Measurements from ENCODE around the gene SLC51B.
"Not testable (repeated sequence)": the region's sequence is repeated elsewhere in the genome, so short reads cannot be mapped to it uniquely, and the experiment has no call there.

SLC51B gene

DNA sequence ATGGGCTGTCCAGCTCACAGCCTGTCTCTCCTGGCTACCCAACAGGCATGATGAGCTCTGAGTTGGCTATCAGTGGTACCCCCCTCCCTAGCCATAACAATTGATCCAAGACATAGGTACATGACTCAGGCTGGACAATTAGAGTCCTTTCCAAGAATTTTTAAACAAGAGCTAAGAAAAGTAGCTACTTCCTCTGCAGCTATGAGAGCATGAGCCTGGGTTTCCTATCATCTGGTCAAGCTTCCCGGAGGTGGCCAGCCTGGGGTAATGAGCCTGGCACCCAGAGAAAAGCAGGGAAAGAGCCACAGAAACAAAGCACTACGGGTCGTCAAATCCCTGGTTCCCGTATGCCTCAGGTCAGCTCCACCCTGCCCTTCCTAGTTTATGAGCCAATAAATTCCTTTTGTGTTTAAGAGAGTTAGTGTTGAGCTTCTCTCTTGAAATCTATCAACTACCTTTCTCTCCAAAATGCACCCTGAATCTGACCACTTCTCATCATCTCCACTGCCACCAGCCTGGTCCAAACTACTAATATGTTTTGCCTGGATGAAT is 2.3 kb upstream of the SLC51B start:
- DNase-seq = no peak

DNA sequence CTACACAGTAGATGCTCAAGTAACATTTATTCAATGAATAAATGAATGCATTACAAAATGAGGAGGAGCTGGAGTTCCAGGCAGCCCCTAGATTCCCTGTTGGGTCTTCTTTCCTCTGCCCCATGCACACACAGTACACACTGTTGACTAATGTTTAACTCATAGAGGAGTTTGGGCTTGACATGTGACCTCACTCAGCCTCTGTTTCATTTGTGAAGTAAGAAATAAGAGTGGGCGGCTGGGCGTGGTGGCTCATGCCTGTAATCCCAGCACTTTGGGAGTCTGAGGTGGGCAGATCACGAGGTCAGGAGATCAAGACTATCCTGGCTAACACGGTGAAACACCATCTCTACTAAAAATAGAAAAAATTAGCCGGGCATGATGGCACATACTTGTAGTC is 969 bp upstream of the SLC51B start:
- not testable (repeated sequence) for DNase-seq

DNA sequence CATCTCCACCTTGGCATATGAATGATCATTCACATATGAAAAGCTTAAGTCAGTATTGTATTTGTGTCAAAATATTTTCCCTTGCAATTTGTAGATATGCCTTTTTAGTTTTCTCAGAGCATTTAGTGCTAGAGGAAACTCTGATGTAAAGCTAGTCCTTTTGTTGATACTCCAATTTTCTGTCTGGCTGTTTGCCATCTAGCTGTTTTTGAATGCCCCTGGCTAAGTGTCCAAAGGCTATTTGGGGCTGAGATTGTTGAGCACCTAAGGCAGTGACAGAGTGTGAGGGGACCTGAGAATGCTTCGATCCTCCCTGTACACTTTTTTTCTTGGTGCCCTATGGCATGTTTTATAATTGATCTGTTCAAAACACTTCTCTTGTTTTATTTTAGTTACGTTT is 3.1 kb downstream of the SLC51B start:
- DNase-seq = no peak

DNA sequence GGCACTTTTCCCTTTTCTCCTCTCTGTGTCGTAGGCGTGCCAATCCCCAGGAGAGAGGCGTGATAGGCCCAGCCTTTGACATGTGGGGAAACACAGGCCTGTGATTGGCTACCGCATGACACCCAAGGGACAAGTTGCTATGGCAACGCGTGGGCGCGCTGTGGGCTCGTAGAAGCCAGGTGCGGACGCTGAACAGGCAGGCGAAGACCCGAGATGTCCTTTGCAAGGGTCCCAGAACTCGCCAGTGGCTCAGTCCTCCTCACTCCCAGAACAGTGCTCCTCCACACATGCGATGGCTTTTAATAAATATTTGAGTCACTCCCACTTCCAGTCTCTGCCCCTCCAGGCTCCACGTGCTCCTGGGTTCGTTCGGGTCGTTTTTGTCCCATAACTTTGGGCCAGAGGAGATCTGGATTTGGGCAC is 4.2 kb downstream of the SLC51B start:
- peak; percentile 57 to 72 for DNase-seq

DNA sequence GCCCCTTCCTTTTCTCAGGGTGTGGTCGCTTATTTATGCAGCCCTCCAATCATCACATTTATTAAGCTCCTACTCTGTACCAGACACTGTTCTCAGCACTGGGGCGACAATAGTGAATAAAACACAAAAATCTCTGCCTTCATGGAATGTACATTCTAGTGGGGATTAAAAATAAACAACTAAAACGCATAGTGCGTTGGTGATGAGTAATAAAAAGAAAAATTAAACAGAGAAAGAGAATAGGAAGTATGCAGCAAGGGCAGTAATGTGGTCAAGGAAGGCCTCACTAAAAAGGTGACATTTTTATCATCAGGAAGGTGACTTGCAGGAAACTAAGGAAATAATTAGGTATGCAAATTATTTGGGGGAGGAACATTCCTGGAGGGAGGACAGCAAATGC is 5.1 kb downstream of the SLC51B start:
- no peak for DNase-seq

DNA sequence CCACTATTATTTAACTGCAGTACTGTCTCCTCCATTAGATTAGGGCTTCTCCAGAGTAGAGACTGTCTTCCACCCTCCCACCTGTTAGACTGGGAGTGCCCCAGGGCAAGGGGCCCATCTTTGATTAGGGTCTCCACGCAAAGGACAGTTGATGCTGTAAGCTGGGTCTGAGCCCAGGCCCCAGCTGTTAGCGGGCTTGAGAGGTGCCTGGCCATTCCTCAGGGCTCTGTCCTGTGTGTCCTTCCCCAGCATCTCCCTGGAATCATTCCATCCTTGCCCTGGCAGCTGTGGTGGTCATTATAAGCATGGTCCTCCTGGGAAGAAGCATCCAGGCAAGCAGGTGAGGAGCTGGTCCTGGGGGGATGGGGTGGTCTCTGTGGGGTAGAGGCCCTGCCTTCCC is 6.1 kb downstream of the SLC51B start:
- DNase-seq = no peak

DNA sequence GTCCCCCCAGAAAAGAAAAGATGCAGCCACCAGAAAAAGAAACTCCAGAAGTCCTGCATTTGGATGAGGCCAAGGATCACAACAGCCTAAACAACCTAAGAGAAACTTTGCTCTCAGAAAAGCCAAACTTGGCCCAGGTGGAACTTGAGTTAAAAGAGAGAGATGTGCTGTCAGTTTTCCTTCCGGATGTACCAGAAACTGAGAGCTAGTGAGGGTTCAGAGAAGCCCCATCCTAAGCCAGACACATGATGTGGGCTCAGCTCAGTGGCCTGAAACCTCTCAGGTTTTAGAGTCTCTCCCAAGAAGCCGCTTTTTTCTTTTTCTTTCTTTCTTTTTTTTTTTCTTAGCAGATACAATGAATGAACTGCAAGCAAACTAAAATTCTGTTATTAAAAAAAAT is 7.8 kb downstream of the SLC51B start:
- no peak for DNase-seq

DNA sequence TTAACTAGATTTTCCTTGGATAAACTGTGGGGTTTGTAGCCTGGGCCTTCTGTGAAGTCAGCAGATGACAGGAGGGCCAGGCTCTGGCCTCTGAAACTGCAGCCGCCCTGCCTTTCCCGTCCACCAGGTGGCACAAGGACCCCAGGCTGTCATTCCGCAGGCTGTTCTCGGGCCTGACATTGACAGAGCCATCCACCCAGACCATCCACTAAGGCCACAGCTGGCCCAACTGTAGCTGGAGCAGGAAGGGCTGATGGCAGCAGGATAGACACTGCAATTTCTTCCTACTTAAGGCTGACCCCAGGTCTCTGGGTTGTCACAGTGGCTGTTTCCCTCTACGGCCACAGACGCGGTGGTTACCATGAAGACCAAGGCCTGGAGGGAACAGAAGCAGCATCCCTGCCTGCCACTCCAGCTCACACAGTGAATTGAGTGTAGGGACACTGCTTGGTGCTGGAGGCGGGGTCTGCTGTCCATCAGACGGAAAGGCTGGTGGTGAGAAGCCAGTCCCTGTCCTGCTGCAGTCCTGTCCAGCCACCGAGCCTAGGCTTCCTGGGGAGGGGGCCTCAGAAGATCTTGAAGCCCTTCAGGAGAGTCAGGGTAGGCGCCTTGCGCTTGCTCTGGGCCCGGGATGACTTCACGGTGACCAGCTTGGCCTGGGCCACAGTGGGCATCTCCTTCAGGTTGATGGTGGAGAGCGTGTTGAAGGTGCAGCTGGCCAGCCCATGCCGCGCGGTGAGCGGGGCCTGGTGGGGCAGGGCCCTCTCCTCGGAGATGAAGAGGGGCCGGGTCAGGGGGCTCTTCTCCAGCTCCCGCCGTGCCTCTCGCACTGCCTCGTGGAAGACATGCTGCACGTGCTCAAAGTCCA is 9.4 kb downstream of the SLC51B start:
- DNase-seq = peak in 1 of 2 experiments; percentile 39

DNA sequence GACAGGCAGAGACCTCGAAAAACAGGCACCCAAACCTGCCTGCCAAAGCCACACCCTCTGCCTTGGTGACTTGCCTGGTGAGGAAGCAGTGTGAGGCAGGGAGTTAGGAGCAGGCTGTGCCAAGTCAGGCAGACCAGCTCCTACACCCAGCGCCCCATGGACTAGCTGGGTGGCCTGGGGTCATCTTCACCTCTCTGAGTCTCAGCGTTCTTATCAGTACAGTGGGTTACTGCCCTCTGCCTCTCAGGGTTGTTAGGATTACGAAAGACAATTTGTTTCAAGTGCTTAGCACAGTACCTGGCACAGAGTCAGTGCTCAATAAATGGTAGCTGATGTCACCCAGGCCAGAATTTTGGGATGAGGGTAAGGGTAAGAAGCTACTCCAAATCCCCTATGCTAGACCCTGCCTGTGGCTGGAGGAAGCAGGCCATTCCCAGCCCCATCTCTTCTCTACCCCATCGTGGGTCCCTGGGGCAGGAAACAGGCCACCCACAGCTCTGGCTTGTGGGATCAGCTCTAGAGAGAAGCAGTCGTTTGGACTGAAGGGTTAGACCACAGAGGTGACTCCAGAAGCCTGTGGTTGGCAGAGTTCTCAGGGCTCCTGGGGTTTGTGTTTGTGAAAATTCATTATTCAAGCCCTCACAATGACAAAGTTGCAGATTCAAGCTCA is 10.1 kb downstream of the SLC51B start:
- no peak for DNase-seq

DNA sequence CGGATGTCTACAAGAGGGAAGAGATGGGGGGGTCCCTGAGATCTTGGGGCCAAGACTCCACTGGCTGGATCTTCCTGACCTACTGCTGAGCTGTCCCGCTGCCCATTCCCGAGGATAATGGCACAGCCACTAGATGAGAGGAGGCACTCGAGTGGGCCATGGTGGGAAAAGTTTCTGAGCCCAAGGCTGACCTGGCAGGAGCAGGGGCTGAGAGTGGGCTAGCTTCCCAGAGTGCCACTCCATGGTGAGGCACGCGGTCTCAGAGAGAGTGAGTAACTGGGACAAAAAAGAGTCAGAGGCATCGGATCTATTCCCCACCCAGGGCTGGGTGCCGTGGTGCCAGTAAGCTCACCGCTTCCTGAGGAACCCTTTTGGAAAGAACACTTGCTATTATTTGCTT is 10.9 kb downstream of the SLC51B start:
- no peak for DNase-seq

DNA sequence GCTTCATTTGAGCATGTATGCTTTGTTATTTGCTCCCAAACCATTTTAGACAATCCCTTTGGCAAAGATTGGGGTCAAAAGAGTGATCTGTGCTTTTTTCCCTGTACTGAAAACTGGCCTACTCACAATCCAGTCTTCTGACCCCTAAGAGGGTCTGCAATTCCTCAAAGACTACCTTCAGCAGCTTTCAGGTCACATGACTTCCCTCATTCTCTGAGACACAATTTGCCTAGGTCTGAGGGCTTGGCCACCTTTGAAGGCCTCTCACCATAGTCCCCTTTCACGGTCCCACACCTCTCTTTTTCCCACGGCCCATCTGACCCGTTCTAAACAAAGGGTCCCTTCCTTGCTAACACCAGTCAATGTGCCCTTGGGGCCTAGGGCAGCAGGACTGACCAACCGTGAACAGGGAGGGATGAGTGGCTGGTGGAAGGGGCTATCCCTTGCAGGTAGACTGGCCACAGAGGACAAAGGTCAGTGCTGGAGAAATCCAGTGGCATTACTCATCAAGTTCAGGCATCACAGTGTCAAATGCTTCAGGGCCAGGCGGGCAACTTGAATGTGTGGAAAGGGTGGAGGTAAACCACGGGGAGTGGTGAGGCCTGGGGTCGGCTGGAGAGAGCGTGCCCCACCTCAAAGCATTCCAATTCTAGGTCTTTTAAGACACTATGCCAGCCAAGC is 11.8 kb downstream of the SLC51B start:
- no peak for DNase-seq

DNA sequence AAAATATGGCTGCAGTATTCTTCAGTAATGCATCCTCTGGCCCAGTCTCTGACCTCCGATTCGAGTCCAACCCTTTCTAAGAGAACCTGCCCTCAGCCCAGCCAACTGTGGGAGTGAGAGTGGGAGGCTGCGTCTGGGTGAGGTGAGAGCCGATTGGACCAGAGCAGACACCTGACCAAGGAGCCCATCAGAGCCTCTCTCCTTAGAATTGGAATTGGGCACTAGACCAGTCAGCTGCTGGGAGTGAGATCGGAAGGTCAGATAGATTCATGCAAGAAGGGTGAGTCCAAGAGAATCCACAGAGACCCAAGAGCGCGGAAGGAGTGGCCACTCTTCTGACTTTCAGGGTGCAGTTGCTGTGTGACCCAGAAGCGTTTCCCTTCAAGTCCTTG is 12.4 kb downstream of the SLC51B start:
- no peak for DNase-seq

DNA sequence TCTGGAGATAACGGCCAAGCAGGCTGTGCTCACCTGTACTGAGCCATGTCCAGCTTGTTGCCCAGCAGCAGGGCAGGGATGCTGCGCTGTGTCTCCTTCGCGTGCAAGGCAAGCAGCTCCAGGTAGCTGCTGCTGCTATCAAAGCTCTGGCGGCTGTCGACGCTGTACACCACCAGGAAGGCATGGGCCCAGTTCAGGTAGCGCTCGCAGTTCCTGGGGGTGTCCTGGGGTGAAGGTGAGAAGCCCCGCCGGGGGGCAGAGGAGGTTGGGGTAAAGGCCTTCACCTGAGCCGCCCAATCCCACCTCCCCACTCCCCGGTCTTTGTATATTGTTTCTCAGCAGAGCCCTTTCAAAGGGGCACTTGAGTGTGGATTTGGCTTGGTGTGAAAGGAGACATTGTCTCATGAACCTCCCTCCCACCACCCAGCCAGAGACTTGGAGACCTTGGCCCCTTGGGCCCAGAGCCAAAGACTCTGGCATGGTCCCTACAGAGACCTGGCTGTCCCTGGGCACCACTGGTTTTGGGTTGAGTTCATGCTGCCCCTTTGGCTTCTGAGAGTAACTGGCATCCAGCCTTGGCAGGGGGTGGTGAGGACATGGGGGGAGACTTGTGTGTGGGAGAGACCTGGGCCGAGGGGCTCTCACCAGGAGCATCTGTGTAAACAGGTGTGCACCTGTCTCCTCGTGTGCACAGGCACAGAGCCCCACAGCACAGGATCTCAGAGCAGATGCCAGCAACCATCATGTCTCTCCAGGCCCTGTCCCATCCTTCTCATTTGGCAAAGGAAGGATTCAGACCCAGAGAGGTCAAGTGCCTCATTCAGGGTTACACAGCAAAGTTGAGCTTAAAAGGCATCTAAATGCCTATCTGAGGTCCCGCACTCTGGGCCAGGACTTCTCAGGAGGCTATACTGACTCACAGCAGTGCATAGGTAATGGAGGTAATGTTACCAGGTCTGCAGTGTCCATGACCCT is 13.5 kb downstream of the SLC51B start:
- no peak for DNase-seq

DNA sequence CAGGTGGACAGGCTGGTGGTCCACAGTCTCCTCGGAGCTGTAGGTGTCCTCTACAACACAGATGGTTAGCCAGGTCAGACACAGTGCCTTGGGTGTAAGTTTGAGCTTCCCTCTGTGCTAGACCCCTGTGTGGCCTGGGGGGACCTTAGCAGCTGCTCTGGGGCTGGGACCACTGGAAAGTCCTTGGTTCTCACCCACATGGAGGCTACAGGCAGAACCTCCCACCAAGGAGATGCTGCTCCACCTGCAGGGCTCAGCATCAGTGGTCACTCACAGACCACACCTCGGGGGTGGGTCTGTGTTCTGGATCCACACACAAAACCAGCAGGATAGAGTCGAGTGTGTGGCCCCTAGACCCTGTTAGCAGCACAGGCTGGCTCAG is 14.2 kb downstream of the SLC51B start:
- DNase-seq = no peak

DNA sequence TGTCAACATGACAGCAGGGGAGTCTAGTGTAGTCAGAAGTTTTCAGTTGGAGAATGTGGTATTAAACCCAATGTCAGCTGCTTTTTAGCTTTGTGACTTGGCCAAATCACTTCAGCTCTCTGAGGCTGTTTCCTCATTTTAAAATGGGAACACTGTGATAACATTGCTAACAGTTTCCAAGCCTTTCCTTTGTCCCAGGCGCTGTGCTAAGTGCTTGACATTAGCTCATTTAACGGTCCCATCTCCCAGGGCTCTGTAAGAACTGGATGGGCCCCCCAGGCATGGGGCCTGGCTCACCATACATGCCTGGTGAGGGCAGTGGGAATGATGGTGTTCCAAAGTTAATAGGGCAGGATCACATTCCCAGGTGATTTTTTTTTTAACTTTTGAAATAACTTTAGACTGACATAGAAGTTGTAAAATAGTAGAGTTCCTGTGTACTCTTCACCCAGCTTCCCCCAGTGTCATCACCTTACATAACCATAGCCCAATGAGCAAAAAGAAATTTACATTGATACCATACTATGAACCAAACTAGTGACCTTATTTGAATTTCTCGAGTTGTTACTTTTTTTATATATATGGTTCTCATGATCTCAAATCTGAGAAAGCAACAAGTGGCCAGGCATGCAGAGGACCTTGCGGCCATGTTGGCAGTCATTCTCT is 14.9 kb downstream of the SLC51B start:
- no peak for DNase-seq

DNA sequence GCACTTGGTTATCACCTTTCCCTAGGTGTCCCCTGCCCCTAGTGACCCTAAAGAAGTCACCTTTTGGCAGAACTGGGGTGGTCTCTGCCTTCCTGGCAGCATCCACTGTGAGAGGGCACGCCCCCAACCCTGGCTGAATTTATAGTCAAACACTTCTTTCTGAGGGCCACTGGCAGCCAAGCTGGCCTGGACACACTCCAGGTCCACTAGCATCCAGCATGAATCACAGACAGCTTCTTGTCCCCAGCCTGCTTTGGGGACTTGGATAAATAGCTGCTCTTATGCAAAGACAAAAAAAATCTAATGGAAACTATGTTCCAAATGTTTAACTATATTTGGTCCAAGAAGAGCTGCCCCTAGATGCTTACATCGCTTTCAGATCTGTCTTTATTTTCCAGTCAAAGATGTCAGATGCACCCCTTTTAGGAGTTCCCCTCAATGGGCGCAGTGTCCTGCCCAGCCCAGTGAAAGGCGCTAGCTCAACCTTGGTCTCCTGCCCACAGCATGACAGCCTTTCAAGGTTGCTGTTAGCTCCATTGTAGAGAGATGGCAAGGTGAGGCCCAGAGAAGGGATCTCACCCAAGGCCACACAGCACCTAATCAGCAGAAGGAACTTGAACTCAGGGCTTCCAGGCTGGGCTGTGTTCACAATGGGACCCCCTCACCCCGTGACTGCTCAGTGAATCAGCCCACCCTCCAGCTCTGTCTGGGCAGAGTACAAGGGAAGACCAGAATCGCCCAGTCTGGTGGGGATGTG is 15.6 kb downstream of the SLC51B start:
- no peak for DNase-seq

DNA sequence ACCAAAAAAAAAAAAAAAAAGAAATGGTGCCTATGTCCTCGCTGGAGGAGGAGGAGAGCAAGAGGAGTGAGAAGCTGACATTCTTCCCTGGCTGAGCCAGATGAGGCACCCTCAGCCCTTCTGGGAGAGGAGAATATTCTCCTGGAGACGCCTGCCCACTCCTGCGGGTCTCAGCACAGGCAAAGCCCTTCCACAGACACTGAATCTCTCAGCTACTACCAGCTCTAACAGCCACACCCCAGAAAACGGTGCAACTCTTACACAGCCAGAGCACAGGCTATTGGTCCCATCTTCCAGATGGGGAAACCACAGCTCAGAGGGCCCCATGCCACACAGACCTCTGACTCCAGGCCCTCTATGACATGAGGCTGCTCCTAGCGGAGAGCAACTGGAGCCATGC is 16.9 kb downstream of the SLC51B start:
- DNase-seq = no peak

DNA sequence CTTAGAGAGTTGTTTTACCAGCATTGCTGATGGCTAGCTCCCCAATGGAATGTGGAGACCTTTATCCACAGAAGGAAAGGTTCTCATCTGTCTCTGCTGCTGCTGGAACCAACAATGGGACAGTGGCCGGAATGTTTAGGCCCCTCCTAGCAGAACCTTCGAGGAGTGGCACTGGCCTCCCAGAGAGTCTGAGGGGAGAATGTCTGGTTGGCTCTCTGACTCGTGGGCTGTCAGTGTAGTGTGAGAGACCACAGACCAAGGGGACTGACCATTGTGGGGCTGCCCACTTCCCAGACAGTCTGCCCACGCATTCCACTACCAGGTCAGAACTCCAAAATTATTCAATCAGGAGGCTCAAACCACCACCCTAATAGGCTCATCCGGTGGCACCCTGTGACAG is 17.5 kb downstream of the SLC51B start:
- no peak for DNase-seq

DNA sequence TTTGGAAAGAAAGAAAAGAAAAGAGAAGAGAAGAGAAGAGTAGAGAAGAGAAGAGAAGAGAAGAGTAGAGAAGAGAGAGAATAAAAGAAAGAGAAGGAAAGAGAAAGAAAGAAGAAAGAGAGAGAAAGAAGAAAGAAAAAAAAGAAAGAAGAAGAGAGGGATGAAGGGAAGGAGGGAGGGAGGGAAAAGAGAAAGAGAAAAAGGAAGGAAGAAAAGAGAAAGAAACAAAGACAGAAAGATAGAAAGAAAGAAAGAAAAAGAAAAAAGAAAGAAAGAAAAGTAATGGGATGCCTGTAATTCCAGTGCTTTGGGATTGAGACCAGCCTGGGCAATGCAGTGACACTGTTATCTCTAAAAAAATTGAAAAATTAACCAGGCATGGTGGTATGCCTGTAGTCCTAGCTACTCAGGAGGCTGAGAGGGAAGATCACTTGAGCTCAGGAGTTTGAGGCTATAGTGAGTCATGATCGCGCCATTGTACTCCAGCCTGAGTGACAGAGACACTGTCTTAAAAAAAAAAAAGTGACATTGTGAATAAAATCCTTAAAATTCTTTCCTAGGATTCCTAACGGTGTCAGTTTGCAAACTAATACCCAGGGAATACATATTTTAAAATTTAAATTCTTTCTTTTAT is 20.9 kb downstream of the SLC51B start:
- no peak for DNase-seq

DNA sequence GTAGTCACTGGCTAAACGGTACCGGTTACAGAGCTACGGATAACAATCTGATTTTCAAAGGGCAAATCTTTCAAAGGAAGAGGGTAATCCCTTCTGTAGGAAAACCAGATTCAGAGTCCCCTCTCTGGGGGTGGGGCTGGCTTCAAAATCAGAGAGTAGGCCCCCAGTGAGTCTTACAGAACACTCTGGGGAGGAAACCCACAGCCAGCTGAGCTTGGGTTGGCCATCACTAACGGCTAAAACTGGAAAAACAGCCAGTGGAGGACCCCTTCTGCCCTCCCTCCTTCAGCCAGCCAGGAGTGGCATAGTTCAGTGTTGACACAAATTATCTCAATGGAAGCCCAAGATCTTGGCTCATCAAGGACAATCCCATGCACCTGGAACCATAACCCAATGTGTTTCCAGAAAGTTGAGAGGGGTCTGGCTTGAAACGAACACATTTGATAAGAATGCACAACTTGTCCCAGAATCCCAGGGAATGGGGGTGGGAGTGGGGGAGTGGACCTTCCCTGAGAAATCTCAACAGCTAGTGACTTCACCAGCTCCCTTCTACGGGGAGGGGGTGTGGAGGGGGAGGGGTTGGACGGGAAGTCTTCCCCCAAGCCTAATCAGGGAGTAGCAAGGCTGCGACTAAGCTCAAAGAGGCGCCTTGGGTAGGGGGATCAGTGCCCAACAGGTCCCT is 21.6 kb downstream of the SLC51B start:
- DNase-seq = no peak

Data from cerebellar nuclear complex (tissue), 1 donor.